Measurements from ENCODE around the gene CACNB2. TPM values are rescaled to one million over a fixed set of nuclear protein-coding genes. Genes with fewer than 3 reads are reported as not detected.

Gene CACNB2
- total RNA-seq, 2 donors from 2014 or later: 9.8 to 12.1 TPM

- H3K4me3 ChIP-seq: no peak overlapping the region
- no peaks in the 10 kb centered on the region for H3K27me3 ChIP-seq
- TF ChIP-seq, protein P1, sequence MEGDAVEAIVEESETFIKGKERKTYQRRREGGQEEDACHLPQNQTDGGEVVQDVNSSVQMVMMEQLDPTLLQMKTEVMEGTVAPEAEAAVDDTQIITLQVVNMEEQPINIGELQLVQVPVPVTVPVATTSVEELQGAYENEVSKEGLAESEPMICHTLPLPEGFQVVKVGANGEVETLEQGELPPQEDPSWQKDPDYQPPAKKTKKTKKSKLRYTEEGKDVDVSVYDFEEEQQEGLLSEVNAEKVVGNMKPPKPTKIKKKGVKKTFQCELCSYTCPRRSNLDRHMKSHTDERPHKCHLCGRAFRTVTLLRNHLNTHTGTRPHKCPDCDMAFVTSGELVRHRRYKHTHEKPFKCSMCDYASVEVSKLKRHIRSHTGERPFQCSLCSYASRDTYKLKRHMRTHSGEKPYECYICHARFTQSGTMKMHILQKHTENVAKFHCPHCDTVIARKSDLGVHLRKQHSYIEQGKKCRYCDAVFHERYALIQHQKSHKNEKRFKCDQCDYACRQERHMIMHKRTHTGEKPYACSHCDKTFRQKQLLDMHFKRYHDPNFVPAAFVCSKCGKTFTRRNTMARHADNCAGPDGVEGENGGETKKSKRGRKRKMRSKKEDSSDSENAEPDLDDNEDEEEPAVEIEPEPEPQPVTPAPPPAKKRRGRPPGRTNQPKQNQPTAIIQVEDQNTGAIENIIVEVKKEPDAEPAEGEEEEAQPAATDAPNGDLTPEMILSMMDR (IDR thresholded peaks at IDR 0.05): no peak
- no peak for DNase-seq
- intact Hi-C loops (cut with DNase I): no loop called here
- no peak overlapping the region for H3K27ac ChIP-seq
- no peak overlapping the region for H3K9ac ChIP-seq (ENCODE audit: low read depth in 2 of 2, low read length in 2 of 2)
- H3K9me3 ChIP-seq: no peaks in the 10 kb centered on the region
- H3K4me1 ChIP-seq: no peaks in the 10 kb centered on the region
- H3K36me3 ChIP-seq: no peaks in the 10 kb centered on the region
Measured at GRCh38 chr10:18479502-18479901, 339.3 kb downstream of the CACNB2 start.

GRCh38 chr10:18483516-18484186 lies 343.4 kb downstream of the CACNB2 start:
- no peak overlapping the region for H3K27ac ChIP-seq

DNA sequence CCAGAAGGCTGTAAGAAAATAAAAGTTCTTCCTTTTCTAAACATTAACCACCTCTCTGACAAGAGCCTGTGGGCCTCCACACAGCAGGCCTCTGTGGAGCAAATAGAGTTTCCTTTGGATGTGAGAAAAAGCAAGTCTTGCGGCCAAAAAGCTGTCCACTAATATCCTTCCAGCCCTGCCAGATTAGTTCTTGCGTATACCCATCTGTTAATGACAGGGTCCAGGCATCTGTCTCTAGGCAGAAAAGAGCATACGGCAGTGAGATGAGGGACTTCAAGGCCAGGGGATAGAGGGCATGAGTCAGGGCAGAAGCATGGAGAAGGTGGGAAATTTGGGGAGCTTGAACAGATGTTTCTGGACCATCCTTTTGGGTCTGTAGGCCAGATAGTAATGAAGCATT lies 346.2 kb downstream of the CACNB2 start:
- Histone ChIP-seq H3K4me1 (no peaks in the 10 kb centered on the region), H3K4me3 (no peak overlapping the region), H3K9ac (ENCODE audit: low read depth in 2 of 2, low read length in 2 of 2) (no peak overlapping the region), H3K27me3 (no peaks in the 10 kb centered on the region), H3K9me3 (no peaks in the 10 kb centered on the region), H3K36me3 (no peaks in the 10 kb centered on the region), H3K27ac (no peak overlapping the region)
- intact Hi-C loops (cut with DNase I): no loop called here
- no peak for DNase-seq
- TF ChIP-seq, protein P1 (IDR thresholded peaks at IDR 0.05): no peak

More at GRCh38 chr10:18483516-18484186, 343.4 kb downstream of the CACNB2 start:
- TF ChIP-seq, protein P1 (IDR thresholded peaks at IDR 0.05): no peak
- intact Hi-C loops (cut with DNase I): no loop called here
- no peaks in the 10 kb centered on the region for H3K9me3 ChIP-seq
- no peaks in the 10 kb centered on the region for H3K4me1 ChIP-seq
- no peaks in the 10 kb centered on the region for H3K27me3 ChIP-seq
- no peak overlapping the region for H3K4me3 ChIP-seq
- H3K9ac ChIP-seq (ENCODE audit: low read depth in 2 of 2, low read length in 2 of 2): no peak overlapping the region
- DNase-seq: no peak
- no peaks in the 10 kb centered on the region for H3K36me3 ChIP-seq

DNA sequence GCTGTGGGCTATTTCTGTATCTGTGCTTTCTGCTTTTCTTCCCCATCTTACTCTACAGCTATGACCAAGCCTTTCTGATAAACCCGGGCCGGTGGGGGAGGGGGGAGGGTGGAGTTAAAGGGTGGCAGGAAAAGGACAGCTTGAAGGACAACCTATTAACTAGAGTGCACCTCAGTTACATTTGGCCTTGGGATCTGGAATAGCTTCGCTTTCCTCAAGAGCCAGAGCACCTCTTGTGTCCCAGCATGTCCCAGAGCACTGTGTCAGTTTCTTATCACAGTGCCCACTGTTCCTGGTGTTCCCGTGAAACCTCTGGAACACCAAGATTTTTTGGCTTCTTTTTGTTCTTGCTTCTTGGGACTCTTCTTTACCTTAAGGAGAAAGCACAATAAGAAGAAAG lies 350.5 kb downstream of the CACNB2 start:
- Histone ChIP-seq H3K27ac (no peak overlapping the region), H3K9ac (ENCODE audit: low read depth in 2 of 2, low read length in 2 of 2) (no peak overlapping the region), H3K9me3 (no peaks in the 10 kb centered on the region), H3K4me3 (no peak overlapping the region), H3K27me3 (no peaks in the 10 kb centered on the region), H3K36me3 (no peaks in the 10 kb centered on the region), H3K4me1 (no peaks in the 10 kb centered on the region)
- no peak for DNase-seq
- TF ChIP-seq, protein P1 (IDR thresholded peaks at IDR 0.05): no peak
- intact Hi-C loops (cut with DNase I): no loop called here

DNA sequence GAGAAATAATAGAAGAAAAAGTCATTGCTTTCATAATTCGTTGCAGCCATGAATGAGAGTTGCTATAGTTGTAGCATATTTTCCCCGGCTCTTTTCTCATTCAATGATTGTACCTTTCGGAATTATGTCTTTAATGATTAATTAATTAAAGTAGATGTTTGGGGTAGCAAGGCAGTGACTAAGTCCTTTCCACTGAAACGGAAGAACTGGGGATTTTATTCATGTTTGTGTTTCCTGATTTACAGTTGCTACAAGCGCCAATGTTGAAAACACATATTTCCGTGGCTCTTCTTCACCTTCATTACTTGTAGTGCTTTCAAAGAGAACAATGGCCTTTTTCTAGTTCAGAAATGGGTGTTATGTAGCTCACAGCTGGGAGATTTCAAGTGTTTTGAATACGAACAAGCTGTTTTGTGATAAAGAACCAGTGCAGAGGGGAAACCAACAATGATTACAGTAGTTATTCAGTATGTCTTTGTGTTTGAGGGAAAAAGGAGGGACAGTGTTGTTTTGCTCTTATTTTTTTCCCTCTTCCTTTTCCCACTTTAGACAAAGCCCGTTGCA lies 357.7 kb downstream of the CACNB2 start:
- intact Hi-C loops (cut with DNase I): no loop called here

More for the DNA sequence above, 357.7 kb downstream of the CACNB2 start:
- Histone ChIP-seq H3K9me3 (no peaks in the 10 kb centered on the region), H3K9ac (ENCODE audit: low read depth in 2 of 2, low read length in 2 of 2) (no peak overlapping the region), H3K4me1 (no peaks in the 10 kb centered on the region), H3K27me3 (no peaks in the 10 kb centered on the region), H3K27ac (no peak overlapping the region), H3K36me3 (no peaks in the 10 kb centered on the region), H3K4me3 (no peak overlapping the region)
- TF ChIP-seq, protein P1 (IDR thresholded peaks at IDR 0.05): no peak
- DNase-seq: no peak

All from colonic mucosa (tissue), 4 donors.